Measurements from ENCODE around the gene PLA2G2E. TPM values are rescaled to one million over a fixed set of nuclear protein-coding genes. Genes with fewer than 3 reads are reported as not detected.

The PLA2G2E gene
- total RNA-seq, 1 donor from 2014 or later, result not detected

- peaks cover 4% of the 10 kb centered on the region for H4K20me1 ChIP-seq (ENCODE audit: insufficient read depth, low read length)
- no peaks in the 10 kb centered on the region for H3K9me3 ChIP-seq (ENCODE audit: insufficient read depth, low read depth, low read length)
- no peaks in the 10 kb centered on the region for H3K36me3 ChIP-seq (ENCODE audit: insufficient read depth, low read length)
- H3K27me3 Mint-ChIP-seq (ENCODE audit: low read depth, unreplicated experiment), result peaks cover 3% of the 10 kb centered on the region
- H2AFZ ChIP-seq (ENCODE audit: low read depth, low read length), result no peak overlapping the region
- H3K4me3 Mint-ChIP-seq (ENCODE audit: unreplicated experiment), result no peak overlapping the region
- peaks cover 2% of the 10 kb centered on the region for H3K4me1 ChIP-seq (ENCODE audit: insufficient read depth, low read length)
- peaks cover 6% of the 10 kb centered on the region for H3K79me2 ChIP-seq (ENCODE audit: insufficient read depth, low read length)
- H3K36me3 Mint-ChIP-seq (ENCODE audit: low read depth, unreplicated experiment), result no peaks in the 10 kb centered on the region
- FAIRE-seq (no peak), DNase-seq (ENCODE audit: low read depth) (no peak)
- H3K27ac Mint-ChIP-seq (ENCODE audit: unreplicated experiment), result no peak overlapping the region
- H3K4me2 ChIP-seq (ENCODE audit: low read length), result no peak overlapping the region
- no peak overlapping the region for H3K4me3 ChIP-seq (ENCODE audit: insufficient read depth, low read depth, low read length)
- no peak for TF ChIP-seq EZH2 (IDR thresholded peaks at IDR 0.05; ENCODE audit: insufficient read depth, low read length)
- TF ChIP-seq, protein P1, sequence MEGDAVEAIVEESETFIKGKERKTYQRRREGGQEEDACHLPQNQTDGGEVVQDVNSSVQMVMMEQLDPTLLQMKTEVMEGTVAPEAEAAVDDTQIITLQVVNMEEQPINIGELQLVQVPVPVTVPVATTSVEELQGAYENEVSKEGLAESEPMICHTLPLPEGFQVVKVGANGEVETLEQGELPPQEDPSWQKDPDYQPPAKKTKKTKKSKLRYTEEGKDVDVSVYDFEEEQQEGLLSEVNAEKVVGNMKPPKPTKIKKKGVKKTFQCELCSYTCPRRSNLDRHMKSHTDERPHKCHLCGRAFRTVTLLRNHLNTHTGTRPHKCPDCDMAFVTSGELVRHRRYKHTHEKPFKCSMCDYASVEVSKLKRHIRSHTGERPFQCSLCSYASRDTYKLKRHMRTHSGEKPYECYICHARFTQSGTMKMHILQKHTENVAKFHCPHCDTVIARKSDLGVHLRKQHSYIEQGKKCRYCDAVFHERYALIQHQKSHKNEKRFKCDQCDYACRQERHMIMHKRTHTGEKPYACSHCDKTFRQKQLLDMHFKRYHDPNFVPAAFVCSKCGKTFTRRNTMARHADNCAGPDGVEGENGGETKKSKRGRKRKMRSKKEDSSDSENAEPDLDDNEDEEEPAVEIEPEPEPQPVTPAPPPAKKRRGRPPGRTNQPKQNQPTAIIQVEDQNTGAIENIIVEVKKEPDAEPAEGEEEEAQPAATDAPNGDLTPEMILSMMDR (IDR thresholded peaks at IDR 0.05; ENCODE audit: insufficient read depth, low read depth, low read length), result no peak
- no peak overlapping the region for H3K9ac ChIP-seq (ENCODE audit: low read length)
- peaks cover 8% of the 10 kb centered on the region for H3K27me3 ChIP-seq (ENCODE audit: insufficient read depth, low read length)
- H3K9me3 Mint-ChIP-seq (ENCODE audit: unreplicated experiment), result peaks cover 2% of the 10 kb centered on the region
- peaks cover under 1% of the 10 kb centered on the region for H3K4me1 Mint-ChIP-seq (ENCODE audit: low read depth, unreplicated experiment)
- no peak overlapping the region for H3K27ac ChIP-seq (ENCODE audit: low read depth, low read length)
Observed at GRCh38 chr1:19877821-19878636, 45.4 kb downstream of the PLA2G2E start.

DNA sequence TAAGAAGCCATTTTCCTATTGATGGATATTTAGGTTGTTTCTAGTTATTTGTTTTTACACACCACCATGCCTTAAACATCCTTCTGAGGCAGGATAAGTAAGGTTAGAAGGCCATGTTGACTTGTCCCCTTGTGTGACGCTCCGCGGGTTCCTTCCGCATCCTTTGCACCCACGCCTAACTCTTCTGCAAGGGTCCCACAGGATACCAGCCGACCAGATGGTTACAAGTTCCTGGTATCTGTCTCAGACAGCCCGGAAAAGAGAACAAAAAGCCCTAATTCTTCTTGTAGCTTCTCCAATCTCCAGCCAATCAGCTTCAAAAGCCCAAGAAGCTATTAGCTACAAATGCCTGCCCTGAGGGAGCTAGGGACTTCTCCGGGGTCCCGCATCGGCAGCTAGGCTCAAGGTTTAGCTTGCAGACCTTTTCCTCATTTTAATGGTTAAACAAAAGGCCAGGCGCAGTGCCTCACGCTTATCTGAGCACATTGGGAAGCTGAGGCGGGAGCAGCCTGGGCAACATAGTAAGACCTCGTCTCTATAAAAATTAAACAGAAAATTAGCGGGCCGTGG is 46.2 kb downstream of the PLA2G2E start:
- DNase-seq (ENCODE audit: low read depth) (no peak), FAIRE-seq (no peak)
- no peaks in the 10 kb centered on the region for H3K36me3 ChIP-seq (ENCODE audit: insufficient read depth, low read length)
- no peaks in the 10 kb centered on the region for H4K20me1 ChIP-seq (ENCODE audit: insufficient read depth, low read length)
- no peaks in the 10 kb centered on the region for H3K79me2 ChIP-seq (ENCODE audit: insufficient read depth, low read length)
- no peaks in the 10 kb centered on the region for H3K9me3 ChIP-seq (ENCODE audit: insufficient read depth, low read depth, low read length)
- Mint-ChIP-seq H3K9me3 (ENCODE audit: unreplicated experiment) (peaks cover 2% of the 10 kb centered on the region), H3K4me3 (ENCODE audit: unreplicated experiment) (no peak overlapping the region), H3K36me3 (ENCODE audit: low read depth, unreplicated experiment) (no peaks in the 10 kb centered on the region), H3K27me3 (ENCODE audit: low read depth, unreplicated experiment) (peaks cover 3% of the 10 kb centered on the region), H3K4me1 (ENCODE audit: low read depth, unreplicated experiment) (no peaks in the 10 kb centered on the region), H3K27ac (ENCODE audit: unreplicated experiment) (no peak overlapping the region)
- H3K4me3 ChIP-seq (ENCODE audit: insufficient read depth, low read depth, low read length), result no peak overlapping the region
- H3K27me3 ChIP-seq (ENCODE audit: insufficient read depth, low read length), result peaks cover 8% of the 10 kb centered on the region
- H3K27ac ChIP-seq (ENCODE audit: low read depth, low read length), result no peak overlapping the region
- H3K4me2 ChIP-seq (ENCODE audit: low read length), result no peak overlapping the region
- no peak overlapping the region for H3K9ac ChIP-seq (ENCODE audit: low read length)
- TF ChIP-seq EZH2 (IDR thresholded peaks at IDR 0.05; ENCODE audit: insufficient read depth, low read length), result no peak
- TF ChIP-seq, protein P1 (IDR thresholded peaks at IDR 0.05; ENCODE audit: insufficient read depth, low read depth, low read length), result no peak
- H2AFZ ChIP-seq (ENCODE audit: low read depth, low read length), result no peak overlapping the region
- no peaks in the 10 kb centered on the region for H3K4me1 ChIP-seq (ENCODE audit: insufficient read depth, low read length)

- no peak overlapping the region for H3K9ac ChIP-seq (ENCODE audit: low read length)
- DNase-seq (ENCODE audit: low read depth) (no peak), FAIRE-seq (no peak)
- H3K4me1 ChIP-seq (ENCODE audit: insufficient read depth, low read length), result peaks cover 10% of the 10 kb centered on the region
- no peak overlapping the region for H2AFZ ChIP-seq (ENCODE audit: low read depth, low read length)
- Mint-ChIP-seq H3K4me1 (ENCODE audit: low read depth, unreplicated experiment) (peaks cover 3% of the 10 kb centered on the region), H3K9me3 (ENCODE audit: unreplicated experiment) (peaks cover 2% of the 10 kb centered on the region), H3K36me3 (ENCODE audit: low read depth, unreplicated experiment) (no peaks in the 10 kb centered on the region), H3K27ac (ENCODE audit: unreplicated experiment) (no peak overlapping the region), H3K27me3 (ENCODE audit: low read depth, unreplicated experiment) (peaks cover 4% of the 10 kb centered on the region), H3K4me3 (ENCODE audit: unreplicated experiment) (no peak overlapping the region)
- no peak overlapping the region for H3K4me2 ChIP-seq (ENCODE audit: low read length)
- H3K27ac ChIP-seq (ENCODE audit: low read depth, low read length), result no peak overlapping the region
- H3K79me2 ChIP-seq (ENCODE audit: insufficient read depth, low read length), result no peaks in the 10 kb centered on the region
- H3K27me3 ChIP-seq (ENCODE audit: insufficient read depth, low read length), result peaks cover 2% of the 10 kb centered on the region
- no peaks in the 10 kb centered on the region for H3K9me3 ChIP-seq (ENCODE audit: insufficient read depth, low read depth, low read length)
- H4K20me1 ChIP-seq (ENCODE audit: insufficient read depth, low read length), result no peaks in the 10 kb centered on the region
- TF ChIP-seq EZH2 (IDR thresholded peaks at IDR 0.05; ENCODE audit: insufficient read depth, low read length), result no peak
- TF ChIP-seq, protein P1 (IDR thresholded peaks at IDR 0.05; ENCODE audit: insufficient read depth, low read depth, low read length), result no peak
- no peak overlapping the region for H3K4me3 ChIP-seq (ENCODE audit: insufficient read depth, low read depth, low read length)
- no peaks in the 10 kb centered on the region for H3K36me3 ChIP-seq (ENCODE audit: insufficient read depth, low read length)
Observed at GRCh38 chr1:19872190-19872589, 51.2 kb downstream of the PLA2G2E start.
